Muscle layer of duodenum (tissue), 2 donors: ENCODE results near the gene TMEM131.
"Not testable (repeated sequence)": the region's sequence is repeated elsewhere in the genome, so short reads cannot be mapped to it uniquely, and the experiment has no call there.

Experiments
- H3K27ac ChIP-seq: one replicate; pipeline ENCODE4 v1.7.0; 2013; ENCODE audit warnings: mild to moderate bottlenecking, low read length
- H3K27me3 ChIP-seq: one replicate; pipeline ENCODE4 v1.7.0; 2013; ENCODE audit warnings: low read depth, mild to moderate bottlenecking, control low read depth, low read length
- H3K36me3 ChIP-seq, 2 donors: one replicate each; pipeline ENCODE4 v1.7.0; 2013; ENCODE audit warnings: low read length in 2 of 2, control low read depth in 1 of 2, mild to moderate bottlenecking in 1 of 2; ENCODE audit not compliant: insufficient read depth in 2 of 2, control insufficient read depth in 1 of 2
- H3K4me1 ChIP-seq, 2 donors: one replicate each; pipeline ENCODE4 v1.7.0; 2013; ENCODE audit warnings: low read length in 2 of 2, mild to moderate bottlenecking in 2 of 2, control low read depth in 1 of 2, moderate library complexity in 1 of 2; ENCODE audit not compliant: insufficient read depth in 2 of 2, control insufficient read depth in 1 of 2
- H3K4me3 ChIP-seq, 2 donors: one replicate each; pipeline ENCODE4 v1.7.0; 2013; ENCODE audit warnings: low read length in 2 of 2, low read depth in 1 of 2, mild to moderate bottlenecking in 1 of 2
- H3K9me3 ChIP-seq, 2 donors: one replicate each; pipeline ENCODE4 v1.7.0; 2013; ENCODE audit warnings: low read length in 2 of 2, control low read depth in 1 of 2, mild to moderate bottlenecking in 1 of 2; ENCODE audit not compliant: control insufficient read depth in 1 of 2
- donor health status: healthy.

The TMEM131 gene

DNA sequence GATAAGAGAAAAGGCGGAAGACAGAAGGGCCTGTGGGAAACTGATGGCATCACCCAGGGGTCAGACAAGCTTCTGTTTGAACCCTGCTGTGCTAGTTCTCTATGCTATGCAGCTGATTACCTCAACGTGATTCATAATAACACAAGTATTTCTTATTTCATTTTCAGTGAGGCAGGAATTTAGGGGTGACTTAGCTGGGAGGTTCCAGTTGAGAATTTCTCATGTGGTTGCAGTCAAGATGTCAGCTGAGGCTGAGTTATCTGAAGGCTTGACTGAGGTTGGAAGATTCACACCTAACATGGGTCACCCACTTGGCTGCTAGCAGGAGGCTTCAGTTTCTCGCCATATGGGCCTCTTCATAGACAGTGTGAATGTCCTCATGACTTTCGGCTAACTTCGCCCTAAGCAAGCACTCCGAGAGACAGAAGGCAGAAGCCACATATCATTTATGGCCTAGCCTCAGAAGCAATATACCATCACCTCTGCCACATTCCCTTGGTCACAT is 34.0 kb upstream of the TMEM131 start:
- H3K36me3 ChIP-seq: no peaks in the 10 kb centered on the region
- no peaks in the 10 kb centered on the region for H3K27me3 ChIP-seq
- H3K27ac ChIP-seq: no peak overlapping the region
- peaks cover 0 to 7% of the 10 kb centered on the region in 2 donors for H3K4me1 ChIP-seq
- H3K4me3 ChIP-seq: no peak overlapping the region
- no peaks in the 10 kb centered on the region for H3K9me3 ChIP-seq

DNA sequence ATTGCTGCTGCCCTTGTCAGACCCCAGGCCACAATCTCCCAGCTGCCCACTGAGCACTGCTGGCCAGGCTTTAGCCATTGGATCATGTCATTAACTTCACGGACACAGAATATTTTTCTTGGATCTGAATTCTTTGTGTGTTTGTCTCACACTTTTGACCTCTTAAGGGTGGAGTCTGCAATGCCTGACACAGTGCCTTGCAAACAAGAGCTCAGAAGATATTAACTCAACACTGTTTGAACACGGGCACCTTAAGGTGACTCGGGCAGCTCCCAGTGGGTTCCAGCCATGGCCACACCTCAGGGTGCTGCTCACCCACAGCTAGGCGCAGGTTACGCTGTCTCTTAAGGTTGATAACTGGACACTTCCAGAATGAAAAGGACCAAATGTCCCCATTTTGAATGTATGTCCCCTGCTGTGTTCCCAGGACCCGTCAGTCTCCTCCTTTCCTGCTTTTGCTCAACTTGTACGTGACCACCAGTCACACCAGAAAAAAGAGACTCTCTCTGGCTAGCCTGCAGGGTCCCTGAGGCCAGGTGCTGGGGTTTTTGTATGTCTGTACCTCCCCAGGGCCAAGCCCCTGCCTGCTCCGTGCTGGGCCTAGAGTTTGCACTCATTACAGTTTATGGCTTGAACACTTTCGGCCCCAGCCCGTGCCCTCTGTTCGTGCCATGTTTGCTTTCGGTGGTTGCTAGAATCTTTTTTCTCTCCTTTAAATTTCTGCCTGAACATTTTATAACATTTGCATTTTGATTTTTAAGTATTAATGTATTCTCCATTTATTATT is 33.4 kb upstream of the TMEM131 start:
- Histone ChIP-seq H3K9me3 (no peaks in the 10 kb centered on the region), H3K27me3 (no peaks in the 10 kb centered on the region), H3K27ac (no peak overlapping the region), H3K4me1 (peaks cover 0 to 7% of the 10 kb centered on the region in 2 donors), H3K4me3 (no peak overlapping the region), H3K36me3 (no peaks in the 10 kb centered on the region)

DNA sequence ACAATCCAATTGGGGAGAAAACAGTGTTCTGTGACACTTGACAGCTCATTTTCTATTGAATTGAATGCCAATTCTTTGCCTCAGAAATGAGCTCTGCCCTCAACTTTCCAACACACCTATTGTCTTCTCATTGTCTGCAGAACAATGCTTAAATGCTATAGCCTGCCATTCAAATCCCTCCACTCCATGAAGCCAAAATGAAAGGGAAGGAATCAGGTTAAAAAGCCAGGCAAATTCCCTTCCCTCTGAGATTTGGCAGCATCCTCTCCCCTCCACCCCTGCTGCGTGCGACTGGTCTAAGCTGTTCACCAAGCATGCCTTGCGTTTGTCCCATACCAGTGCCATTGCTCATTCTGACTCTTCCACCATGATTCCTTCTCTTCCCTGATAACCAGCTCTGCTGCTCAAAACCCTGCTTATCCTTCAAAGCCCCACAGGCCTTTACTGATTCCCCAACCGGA is 32.4 kb upstream of the TMEM131 start:
- no peaks in the 10 kb centered on the region for H3K9me3 ChIP-seq
- H3K27me3 ChIP-seq: no peaks in the 10 kb centered on the region
- H3K27ac ChIP-seq: no peak overlapping the region
- peaks cover 0 to 7% of the 10 kb centered on the region in 2 donors for H3K4me1 ChIP-seq
- no peak overlapping the region for H3K4me3 ChIP-seq
- H3K36me3 ChIP-seq: no peaks in the 10 kb centered on the region

DNA sequence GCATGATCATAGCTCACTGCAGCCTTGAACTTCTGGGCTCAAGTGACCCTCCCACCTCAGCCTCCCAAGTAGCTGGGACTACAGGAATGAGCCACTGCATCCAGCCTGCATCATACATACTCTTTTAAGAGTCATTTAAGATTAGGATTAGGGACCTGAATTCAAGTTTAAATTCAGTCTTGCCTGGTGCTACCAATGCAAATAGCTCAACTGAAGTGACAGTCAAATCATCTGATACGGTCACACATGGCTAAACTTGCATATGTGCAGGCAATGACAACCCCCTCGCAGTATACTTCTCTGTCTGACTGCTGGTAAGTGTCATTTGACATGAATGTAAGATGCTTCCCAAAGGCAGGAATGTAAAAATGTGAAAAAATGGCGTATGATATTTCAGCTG is 31.8 kb upstream of the TMEM131 start:
- Histone ChIP-seq H3K27ac (no peak overlapping the region), H3K36me3 (no peaks in the 10 kb centered on the region), H3K4me3 (no peak overlapping the region), H3K27me3 (no peaks in the 10 kb centered on the region), H3K9me3 (no peaks in the 10 kb centered on the region), H3K4me1 (peaks cover 0 to 7% of the 10 kb centered on the region in 2 donors)

DNA sequence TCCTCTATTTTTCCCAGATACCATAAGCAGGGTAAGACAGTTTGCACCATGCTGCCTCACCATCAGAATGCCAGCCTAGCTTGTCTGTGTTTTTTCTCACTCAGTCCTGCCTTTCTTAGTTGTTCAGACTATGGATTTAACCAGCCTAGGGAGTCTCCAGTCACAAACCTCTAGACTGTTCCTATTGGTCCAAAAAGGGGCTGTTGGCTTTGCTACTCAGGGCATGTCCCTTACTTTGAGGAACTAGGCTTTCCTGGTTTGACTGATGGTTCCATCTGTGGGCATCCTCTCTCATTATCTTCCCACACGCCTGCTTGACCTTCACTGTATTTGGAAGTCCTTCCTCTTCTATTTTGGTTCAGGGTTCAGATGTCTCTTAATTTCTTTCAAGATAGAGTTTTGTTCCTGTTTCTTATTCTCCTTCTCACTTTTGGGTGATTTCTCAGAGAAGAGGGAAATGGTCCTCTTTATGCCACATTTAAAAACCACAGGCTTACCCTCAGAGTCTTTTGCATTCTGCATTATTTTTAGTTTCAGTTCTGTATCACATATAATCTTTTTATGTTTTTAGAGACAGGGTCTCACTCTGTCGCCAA is 31.3 kb upstream of the TMEM131 start:
- H3K4me1 ChIP-seq: peaks cover 0 to 7% of the 10 kb centered on the region in 2 donors
- H3K9me3 ChIP-seq: no peaks in the 10 kb centered on the region
- H3K27ac ChIP-seq: no peak overlapping the region
- peak overlapping the region in 1 of 2 donors; percentile 36 for H3K4me3 ChIP-seq
- no peaks in the 10 kb centered on the region for H3K36me3 ChIP-seq
- H3K27me3 ChIP-seq: no peaks in the 10 kb centered on the region

DNA sequence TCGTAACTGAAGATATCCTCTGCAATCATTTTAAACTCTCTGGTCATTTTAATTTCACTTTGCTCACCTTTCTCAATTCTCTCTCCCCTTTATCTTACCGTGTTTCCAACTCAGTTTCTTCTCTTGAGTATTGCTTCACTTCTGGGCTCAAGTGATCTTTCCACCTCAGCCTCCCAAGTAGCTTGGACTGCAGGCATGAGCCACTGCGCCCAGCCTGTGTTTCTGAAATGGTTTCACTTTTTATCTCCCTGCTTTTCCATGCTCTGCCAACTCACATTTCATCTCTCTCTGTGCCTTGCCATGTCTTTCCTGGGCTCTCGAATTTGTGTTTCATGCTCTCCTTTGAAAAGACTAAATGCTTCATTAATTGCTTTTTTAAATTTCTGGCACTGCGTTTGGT is 30.5 kb upstream of the TMEM131 start:
- Histone ChIP-seq H3K4me1 (peaks cover 0 to 7% of the 10 kb centered on the region in 2 donors), H3K27ac (no peak overlapping the region), H3K9me3 (no peaks in the 10 kb centered on the region), H3K4me3 (peak overlapping the region; percentile 7 to 36), H3K36me3 (no peaks in the 10 kb centered on the region), H3K27me3 (no peaks in the 10 kb centered on the region)

DNA sequence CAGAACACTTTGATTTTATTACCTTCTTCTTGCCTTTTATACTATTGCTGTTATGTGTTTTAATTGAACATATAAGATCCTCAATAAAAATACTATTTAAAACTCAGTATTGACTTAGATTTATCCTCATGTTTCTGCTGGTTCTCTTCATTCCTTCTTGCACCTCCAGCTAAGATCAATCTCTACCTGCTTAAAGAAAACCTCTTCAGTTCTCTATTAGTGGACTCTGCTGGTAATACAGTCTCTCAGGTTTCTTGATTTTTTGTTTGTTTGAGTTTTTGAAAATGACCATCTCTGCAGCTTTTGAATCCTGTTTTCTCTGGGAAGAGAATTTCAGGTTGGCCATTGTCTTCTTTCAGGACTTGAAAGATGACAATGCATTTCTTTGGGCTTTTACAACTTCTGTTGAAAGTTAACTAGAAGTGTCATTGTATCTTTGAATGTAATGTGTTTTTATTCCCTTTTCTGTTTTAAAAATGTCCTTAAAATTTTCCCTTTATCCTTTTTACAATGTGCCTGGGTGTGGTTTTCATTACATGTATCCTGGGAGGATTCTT is 29.8 kb upstream of the TMEM131 start:
- Histone ChIP-seq H3K9me3 (no peaks in the 10 kb centered on the region), H3K36me3 (no peaks in the 10 kb centered on the region), H3K4me3 (no peak overlapping the region), H3K27ac (no peak overlapping the region), H3K4me1 (peaks cover 0 to 7% of the 10 kb centered on the region in 2 donors), H3K27me3 (no peaks in the 10 kb centered on the region)

DNA sequence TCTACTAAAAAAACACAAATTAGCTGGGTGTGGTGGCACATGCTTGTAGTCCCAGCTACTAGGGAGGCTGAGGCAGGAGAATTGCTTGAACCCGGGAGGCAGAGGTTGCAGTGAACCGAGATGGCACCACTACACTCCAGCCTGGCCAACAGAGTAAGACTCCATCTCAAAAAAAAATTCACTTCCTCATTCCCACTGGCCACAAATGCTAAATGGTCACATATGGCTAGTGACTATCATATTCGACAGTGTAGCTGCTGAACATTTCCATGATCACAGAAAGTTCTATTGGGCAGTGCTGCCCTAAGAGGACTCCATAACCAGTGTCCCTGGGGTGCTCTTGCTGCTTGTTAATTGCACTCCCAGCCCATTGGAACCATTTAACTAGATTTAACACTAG is 26.3 kb upstream of the TMEM131 start:
- not testable (repeated sequence) for H3K9me3 ChIP-seq, H3K36me3 ChIP-seq, H3K27me3 ChIP-seq, H3K27ac ChIP-seq, H3K4me1 ChIP-seq, H3K4me3 ChIP-seq

DNA sequence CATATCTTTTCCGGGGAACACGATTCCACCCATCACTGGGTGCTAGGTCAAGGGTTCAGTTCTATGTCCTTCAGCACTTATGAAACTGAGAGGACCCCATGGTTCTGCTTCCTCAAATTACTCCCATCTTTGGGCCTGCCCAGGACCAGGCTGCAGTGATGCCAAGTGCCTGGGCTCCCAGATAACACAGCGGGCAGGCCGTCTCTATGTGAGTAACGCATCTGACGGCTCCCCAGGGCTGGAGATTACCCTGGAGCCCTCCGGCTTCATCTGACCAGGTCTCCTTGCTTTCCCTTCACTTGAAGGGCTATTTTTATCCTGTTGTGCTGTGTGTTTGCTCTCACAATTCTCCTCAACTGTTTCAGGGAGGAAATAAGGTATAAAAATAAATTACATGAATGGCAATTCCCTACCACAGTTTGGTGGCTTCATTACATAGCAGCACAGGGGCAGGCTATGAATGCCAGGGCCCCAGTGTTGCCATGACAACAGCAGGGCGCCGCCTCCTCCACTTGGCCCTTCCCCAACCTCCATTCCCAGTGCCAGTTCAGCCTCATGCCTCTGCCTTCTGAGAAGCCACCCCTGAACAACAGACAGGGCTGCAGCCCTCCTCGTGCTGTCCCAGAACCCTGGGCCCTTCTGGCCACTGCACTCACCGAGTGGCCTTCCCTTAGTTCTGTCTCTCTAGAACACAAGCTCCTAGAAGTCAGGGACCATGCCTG is 25.4 kb upstream of the TMEM131 start:
- no peaks in the 10 kb centered on the region for H3K27me3 ChIP-seq
- no peak overlapping the region for H3K27ac ChIP-seq
- no peaks in the 10 kb centered on the region for H3K4me1 ChIP-seq
- H3K4me3 ChIP-seq: no peak overlapping the region
- no peaks in the 10 kb centered on the region for H3K9me3 ChIP-seq
- no peaks in the 10 kb centered on the region for H3K36me3 ChIP-seq

DNA sequence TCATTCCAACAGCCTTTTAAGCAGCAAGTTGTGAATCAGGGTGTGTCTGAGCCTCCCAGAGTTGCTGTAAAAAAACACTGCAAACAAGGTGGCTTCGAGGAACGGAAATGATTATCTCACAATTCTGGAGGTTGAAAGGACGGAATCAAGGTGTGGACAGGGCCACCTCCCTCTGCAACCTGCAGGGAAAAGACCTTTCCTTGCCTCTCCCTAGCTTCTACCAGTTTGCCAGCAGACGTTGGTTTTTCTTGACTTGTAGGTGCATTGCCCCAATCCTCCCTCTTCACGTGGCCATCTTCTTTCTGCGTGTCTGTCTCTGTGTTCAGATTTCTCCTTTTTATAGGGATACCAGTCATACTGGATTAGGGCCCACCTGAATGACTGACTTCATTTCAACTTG is 24.8 kb upstream of the TMEM131 start:
- no peaks in the 10 kb centered on the region for H3K9me3 ChIP-seq
- no peaks in the 10 kb centered on the region for H3K4me1 ChIP-seq
- no peak overlapping the region for H3K4me3 ChIP-seq
- H3K27ac ChIP-seq: no peak overlapping the region
- no peaks in the 10 kb centered on the region for H3K27me3 ChIP-seq
- H3K36me3 ChIP-seq: no peaks in the 10 kb centered on the region
